B cell (primary cell): ENCODE measurements around the gene SLC7A7. TPM values are rescaled to one million over a fixed set of nuclear protein-coding genes. Genes with fewer than 3 reads are reported as not detected.

Source experiments
- ATAC-seq: fragments of 200-7000 bp; cut with Tn5 transposase; one replicate; pipeline ENCODE4 v1.10.0; 2021; ENCODE audit warnings: low read depth, mild to moderate bottlenecking, moderate number of reproducible peaks, moderate library complexity
- CTCF ChIA-PET: fragments of 350-600 bp; sonication (Branson Sonifier 250); formaldehyde crosslinking; loops from one replicate; lab custom pipeline; 2021; ENCODE audit warnings: antibody characterized with exemption, inconsistent platforms; lab: Charles Lee
- POLR2A ChIA-PET: fragments of 350-600 bp; sonication (Branson Sonifier 250); formaldehyde crosslinking; loops from one replicate; lab custom pipeline; 2021; ENCODE audit warnings: antibody characterized with exemption; lab: Charles Lee
- DNase-seq: peaks from one replicate; pipeline ENCODE4 v3.0.0; 2013
- H2AFZ ChIP-seq: 2 replicates; pipeline ENCODE4 v1.6.1; 2012; ENCODE audit warnings: mild to moderate bottlenecking, low read depth, low read length; ENCODE audit not compliant: insufficient read depth, poor library complexity, severe bottlenecking
- H3K27ac ChIP-seq, 2 donors: 1 replicate in 1 of 2; 2 replicates in 1 of 2; pipeline ENCODE4 v1.5.1; 2012 to 2013; ENCODE audit warnings: low read length in 2 of 2, mild to moderate bottlenecking in 2 of 2, moderate library complexity in 1 of 2
- H3K27me3 ChIP-seq, 4 experiments: fragments of 200-600 bp in 1 of 4; sonication (generic) in 1 of 4; replicated peaks in 1 of 4; 1 replicate in 2 of 4; 2 replicates in 2 of 4; pipeline versions ENCODE4 v1.6.1 to v1.7.0; 2013 to 2016; ENCODE audit warnings: low read length in 3 of 4, mild to moderate bottlenecking in 2 of 4, mixed read lengths in 1 of 4, moderate library complexity in 1 of 4; ENCODE audit not compliant: insufficient read depth in 4 of 4, control insufficient read depth in 3 of 4; ENCODE audit errors: control extremely low read depth in 1 of 4
- H3K36me3 ChIP-seq, 2 experiments: replicated peaks in 1 of 2; 1 replicate in 1 of 2; 2 replicates in 1 of 2; pipeline versions ENCODE4 v1.6.1 to v1.7.1; 2013; ENCODE audit warnings: low read length in 1 of 2; ENCODE audit not compliant: insufficient read depth in 2 of 2, control insufficient read depth in 1 of 2; ENCODE audit errors: control extremely low read depth in 1 of 2, extremely low read depth in 1 of 2
- H3K4me1 ChIP-seq, 2 donors: fragments of 200-600 bp in 1 of 2; sonication (generic) in 1 of 2; 1 replicate in 1 of 2; 2 replicates in 1 of 2; pipeline versions ENCODE4 v1.5.1 to v1.6.1; 2013 to 2017; ENCODE audit warnings: low read length in 2 of 2; ENCODE audit not compliant: control insufficient read depth in 2 of 2, insufficient read depth in 2 of 2
- H3K4me2 ChIP-seq: replicated peaks from 2 replicates; pipeline ENCODE3; 2012; ENCODE audit warnings: mild to moderate bottlenecking, low read depth, low read length; ENCODE audit not compliant: poor library complexity, severe bottlenecking
- H3K4me3 ChIP-seq, 5 experiments: fragments of 200-600 bp in 1 of 5; sonication (generic) in 1 of 5; 1 replicate in 3 of 5; 2 replicates in 2 of 5; pipeline versions ENCODE4 v1.5.1 to v1.7.0; 2011 to 2016; ENCODE audit warnings: low read length in 4 of 5, mild to moderate bottlenecking in 4 of 5, low read depth in 2 of 5, control low read depth in 1 of 5, moderate library complexity in 1 of 5; ENCODE audit not compliant: insufficient read depth in 1 of 5; ENCODE audit errors: control extremely low read depth in 1 of 5, extremely low read depth in 1 of 5
- H3K79me2 ChIP-seq: fragments of 200-600 bp; sonication (generic); one replicate; pipeline ENCODE4 v1.6.0; 2016; ENCODE audit warnings: low read length; ENCODE audit not compliant: control insufficient read depth, insufficient read depth
- H3K9ac ChIP-seq: fragments of 200-600 bp; sonication (generic); 2 replicates; pipeline ENCODE4 v1.6.1; 2017; ENCODE audit warnings: mild to moderate bottlenecking, low read length, moderate library complexity
- H3K9me3 ChIP-seq, 3 donors: one replicate each; pipeline versions ENCODE4 v1.6.1 to v1.7.1; 2013; ENCODE audit warnings: low read length in 2 of 3; ENCODE audit not compliant: control insufficient read depth in 2 of 3, insufficient read depth in 1 of 3; ENCODE audit errors: control extremely low read depth in 1 of 3
- H4K20me1 ChIP-seq: 2 replicates; pipeline ENCODE4 v1.6.0; 2012; ENCODE audit warnings: mild to moderate bottlenecking, low read length; ENCODE audit not compliant: insufficient read depth, control insufficient read depth, poor library complexity, severe bottlenecking
- H3K27ac Mint-ChIP-seq: one replicate; pipeline ENCODE4 v1.8.0; 2021; ENCODE audit warnings: mixed read lengths
- H3K27me3 Mint-ChIP-seq: one replicate; pipeline ENCODE4 v1.8.0; 2021; ENCODE audit warnings: mixed read lengths
- H3K4me1 Mint-ChIP-seq: one replicate; pipeline ENCODE4 v1.8.0; 2021; ENCODE audit warnings: mixed read lengths
- H3K4me3 Mint-ChIP-seq: one replicate; pipeline ENCODE4 v1.8.0; 2021; ENCODE audit warnings: mixed read lengths
- H3K9me3 Mint-ChIP-seq: one replicate; pipeline ENCODE4 v1.8.0; 2022; ENCODE audit warnings: mixed read lengths; ENCODE audit not compliant: insufficient read depth
- CTCF ChIP-seq: fragments of 200-600 bp; IDR thresholded peaks from one replicate; pipeline ENCODE4 v1.8.0; 2022; ENCODE audit warnings: antibody characterized with exemption, mild to moderate bottlenecking
- EZH2 ChIP-seq: IDR thresholded peaks from 2 replicates; pipeline ENCODE4 v1.6.1; 2012; ENCODE audit warnings: borderline replicate concordance, low read depth, mild to moderate bottlenecking, moderate library complexity, low read length; ENCODE audit not compliant: insufficient read depth, poor library complexity, severe bottlenecking
- WGBS: methylation state at CpG from one replicate; pipeline ENCODE4 v1.1.5; 2013; ENCODE audit warnings: missing lambda C conversion rate; ENCODE audit not compliant: insufficient coverage; 5-methylcytosine and 5-hydroxymethylcytosine counted together
- intact Hi-C: fragments of 100-400 bp; cut with micrococcal nuclease; formaldehyde crosslinking; loops from one replicate; pipeline ENCODE4 v1.10.0; 2022
- polyA plus RNA-seq: library from polyadenylated mRNA; depleted of rRNA; stranded (reverse); fragments of >200 nt; gene quantifications from 2 replicates; pipeline ENCODE4 v1.2.3, GENCODE V29; 2012
- total RNA-seq, 2 donors: library from RNA; stranded (reverse); fragments of 120-200 nt in 1 of 2; gene quantifications; 1 replicate in 1 of 2; 2 replicates in 1 of 2; pipeline versions ENCODE4 v1.2.3 to v1.2.4, GENCODE V29; 2013 to 2022

The SLC7A7 gene
- total and polyA plus RNA-seq, 2 donors (not counting 1 experiment from before 2014, with no cell fraction given) = 33.4 to 50.0 TPM

- peak overlapping the region; percentile 78 for H2AFZ ChIP-seq
- no peak for ATAC-seq
- no peaks in the 10 kb centered on the region for H3K27me3 Mint-ChIP-seq
- no peaks in the 10 kb centered on the region for H4K20me1 ChIP-seq
- H3K4me3 ChIP-seq = peak overlapping the region in 3 of 5 experiments; percentile 4 to 40 (median 5)
- H3K9me3 ChIP-seq = peaks cover 0 to 3% (median 0%) of the 10 kb centered on the region in 3 donors
- peaks cover 7% of the 10 kb centered on the region for H3K79me2 ChIP-seq
- 9% methylated on average over 6 of the region's 8 CpGs for WGBS
- peak overlapping the region; percentile 86 for H3K27ac Mint-ChIP-seq
- TF ChIP-seq EZH2 (no peak), CTCF (no peak)
- peak overlapping the region in 1 of 2 donors; percentile 12 for H3K27ac ChIP-seq
- peak overlapping the region; percentile 61 for H3K4me2 ChIP-seq
- peak overlapping the region; percentile 63 for H3K4me3 Mint-ChIP-seq
- no peak for DNase-seq
- no peak overlapping the region for H3K9ac ChIP-seq
- H3K27me3 ChIP-seq = no peaks in the 10 kb centered on the region
- H3K9me3 Mint-ChIP-seq = no peaks in the 10 kb centered on the region
- peaks cover 26 to 42% of the 10 kb centered on the region in 2 donors for H3K4me1 ChIP-seq
- ChIA-PET POLR2A (interaction anchor here (0.6 to 1.5 kb wide), 6 partner anchors 8 to 75 kb away, joined by 3 to 10 read pairs (median 6); no protein-coding TSS in a partner anchor), CTCF (interaction anchor here (0.8 to 7.8 kb wide), 11 partner anchors 13 to 254 kb away, joined by 3 to 207 read pairs (median 23); partner anchors contain the start of genes LRP10, MMP14 and OXA1L)
- peaks cover 52% of the 10 kb centered on the region for H3K4me1 Mint-ChIP-seq
- intact Hi-C loops = no loop called here
- H3K36me3 ChIP-seq = no peaks in the 10 kb centered on the region
Measured at GRCh38 chr14:22824711-22825359, 9.6 kb upstream of the SLC7A7 start.
